MM.1S (cell line): ENCODE results near the gene SPOCD1.

Experiments used
- CTCF ChIP-seq: fragments of 300-600 bp; sonication (generic); IDR thresholded peaks from 2 replicates; pipeline ENCODE4 v1.5.1; 2016; ENCODE audit warnings: antibody characterized with exemption, low read length, mixed read lengths
- EZH2 ChIP-seq: fragments of 300-600 bp; sonication (generic); optimal IDR thresholded peaks from 2 replicates; pipeline ENCODE3; 2017; ENCODE audit warnings: low read depth, mild to moderate bottlenecking, antibody characterized with exemption, low read length, mixed read lengths
- EZH2phosphoT487 ChIP-seq: fragments of 300-600 bp; sonication (generic); IDR thresholded peaks from 2 replicates; pipeline ENCODE4 v1.6.1; 2018; ENCODE audit warnings: antibody characterized with exemption, low read length

GRCh38 chr1:31796707-31797106 lies 19.1 kb downstream of the SPOCD1 start:
- TF ChIP-seq CTCF, result no peak
- no peak for TF ChIP-seq EZH2phosphoT487
- TF ChIP-seq EZH2, result no peak
